IPS DF 4.7 (cell line): Measurements from ENCODE around the gene NCF4.

Experiments
- DNase-seq: peaks from one replicate; pipeline ENCODE4 v3.0.0-alpha.2; 2013; ENCODE audit warnings: low spot score; ENCODE audit errors: extremely low read depth

NCF4 gene

DNA sequence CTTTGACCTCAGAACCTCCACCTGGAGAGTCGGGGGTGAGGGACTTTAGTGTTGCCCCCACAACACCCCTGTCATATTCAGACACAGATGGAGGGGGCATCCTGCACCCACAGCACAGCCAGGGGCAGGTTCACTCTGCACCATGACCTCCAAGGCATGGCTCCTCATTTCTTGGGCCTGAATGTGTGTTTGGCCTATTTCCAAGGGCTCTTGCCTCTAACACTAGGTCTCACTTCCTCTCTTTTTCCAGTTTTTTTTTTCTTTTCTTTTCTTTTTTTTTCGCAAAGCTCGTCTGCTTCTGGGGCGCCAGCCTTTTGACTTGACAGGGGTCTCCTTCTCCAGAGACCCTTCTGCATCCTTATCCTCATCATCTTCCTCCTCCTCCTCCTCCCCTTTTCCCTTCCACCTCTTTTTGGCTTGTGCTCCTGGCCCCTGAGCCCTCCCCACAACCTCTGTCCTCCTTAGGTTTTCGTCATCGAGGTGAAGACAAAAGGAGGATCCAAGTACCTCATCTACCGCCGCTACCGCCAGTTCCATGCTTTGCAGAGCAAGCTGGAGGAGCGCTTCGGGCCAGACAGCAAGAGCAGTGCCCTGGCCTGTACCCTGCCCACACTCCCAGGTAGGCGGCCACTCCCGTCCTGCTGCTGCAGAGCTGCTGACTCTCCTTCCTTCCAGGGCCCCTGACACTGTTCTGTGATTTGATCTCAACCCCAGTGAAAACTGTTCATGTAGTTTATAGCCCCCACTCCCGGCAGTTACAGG, 3.8 kb downstream of the NCF4 start:
- no peak for DNase-seq

DNA sequence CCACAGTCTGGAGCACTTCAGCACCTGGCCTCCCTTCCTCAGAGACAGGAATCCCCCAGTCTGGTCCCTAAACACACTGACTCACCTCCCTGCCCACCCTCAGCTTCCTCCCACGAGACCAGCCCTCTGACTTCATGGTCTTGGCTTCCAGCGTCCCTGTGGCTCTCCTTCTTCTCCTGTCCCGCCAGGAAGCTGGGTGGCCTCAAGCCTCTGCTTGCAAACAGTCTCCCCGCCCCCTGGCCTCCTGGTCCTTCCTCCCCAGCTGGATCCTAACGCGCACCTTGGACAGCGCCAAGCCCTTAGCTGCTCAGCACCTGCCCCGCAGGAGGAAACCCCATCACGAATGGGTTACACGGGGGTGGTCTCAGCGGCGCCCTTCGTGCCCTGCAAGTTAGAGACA, 4.5 kb downstream of the NCF4 start:
- no peak for DNase-seq

DNA sequence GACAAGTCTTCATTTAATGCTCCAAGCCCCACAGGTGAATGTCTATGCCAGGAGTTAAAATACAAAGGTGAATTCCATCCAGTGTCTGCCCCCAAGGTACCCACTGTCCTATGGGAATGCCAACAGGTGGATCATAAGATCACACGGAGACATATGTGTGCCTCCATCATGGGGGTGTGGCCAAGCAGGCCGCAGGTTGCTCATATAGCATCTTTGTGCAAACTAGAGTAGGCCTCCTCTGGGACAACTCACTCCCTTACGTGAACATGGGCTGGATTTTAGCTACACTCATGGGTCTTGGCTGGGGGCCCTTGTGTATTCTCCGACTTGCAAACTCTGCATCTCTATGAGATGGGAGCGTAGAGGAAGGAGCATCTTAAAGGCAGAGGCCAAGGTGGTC, 6.9 kb downstream of the NCF4 start:
- DNase-seq = no peak

DNA sequence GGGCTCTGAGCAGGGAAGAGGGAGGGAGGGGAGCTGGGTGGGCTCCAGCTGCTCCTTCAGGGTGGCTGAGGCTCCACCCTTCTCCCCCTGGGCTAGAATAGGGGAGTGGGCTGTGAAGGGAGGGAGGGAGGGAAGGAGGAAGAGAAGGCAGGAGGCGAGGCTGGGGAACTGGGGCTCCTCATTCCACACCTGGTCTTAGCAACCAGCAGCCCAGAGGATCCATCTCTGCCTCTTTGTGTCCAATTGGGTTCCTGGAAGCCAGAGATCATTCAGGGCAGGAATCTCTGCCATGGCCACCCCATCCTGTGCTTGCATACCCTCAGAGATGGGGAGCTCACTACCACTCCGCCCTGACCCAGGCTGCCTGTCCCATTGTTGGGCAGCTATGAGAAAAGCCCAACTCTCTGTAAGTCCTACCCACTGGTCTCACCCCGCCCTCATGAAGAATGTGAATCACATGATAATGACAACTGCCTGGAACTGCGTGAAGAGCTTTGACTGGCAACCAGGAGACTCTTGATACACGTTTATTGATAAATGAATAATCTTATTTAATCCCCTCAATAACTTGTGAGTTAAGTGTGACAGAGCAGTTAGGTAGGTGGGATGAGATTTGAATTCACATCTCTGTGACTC, 7.9 kb downstream of the NCF4 start:
- no peak for DNase-seq

DNA sequence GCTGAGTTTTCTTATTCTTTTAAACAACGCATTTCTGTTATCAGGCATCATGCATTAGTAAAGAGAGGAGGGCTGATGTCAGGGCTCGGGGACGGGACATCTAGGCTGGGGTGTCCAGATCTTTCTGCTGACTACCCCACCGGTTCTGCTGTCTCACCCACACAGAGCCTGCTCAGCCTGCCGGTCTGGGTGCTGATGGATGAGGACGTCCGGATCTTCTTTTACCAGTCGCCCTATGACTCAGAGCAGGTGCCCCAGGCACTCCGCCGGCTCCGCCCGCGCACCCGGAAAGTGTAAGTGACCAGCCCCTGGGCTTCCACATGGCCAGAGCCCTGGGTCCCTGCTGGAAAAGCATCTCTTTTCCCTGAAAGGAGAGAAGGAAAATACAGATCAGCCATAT, 9.4 kb downstream of the NCF4 start:
- no peak for DNase-seq

DNA sequence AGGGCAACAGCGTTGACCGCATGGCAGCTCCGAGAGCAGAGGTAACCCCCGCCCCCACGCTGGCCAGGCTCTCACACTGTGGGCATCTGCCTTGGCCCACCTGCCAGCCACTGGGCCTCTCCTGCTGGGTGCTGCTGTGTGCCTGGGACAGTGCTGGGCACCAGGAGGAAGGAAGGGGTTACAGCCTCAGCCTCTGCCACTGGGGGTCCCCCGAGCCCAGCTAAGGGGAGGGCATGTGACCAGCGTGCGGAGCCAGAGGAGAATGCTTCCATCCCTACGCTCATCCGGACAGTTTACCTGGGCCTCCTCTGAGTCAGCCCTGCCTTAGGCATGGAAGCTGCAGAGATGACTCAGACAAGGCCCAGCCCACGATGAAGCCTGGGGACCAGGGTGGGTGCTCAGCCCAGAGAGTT, 10.9 kb downstream of the NCF4 start:
- no peak for DNase-seq

DNA sequence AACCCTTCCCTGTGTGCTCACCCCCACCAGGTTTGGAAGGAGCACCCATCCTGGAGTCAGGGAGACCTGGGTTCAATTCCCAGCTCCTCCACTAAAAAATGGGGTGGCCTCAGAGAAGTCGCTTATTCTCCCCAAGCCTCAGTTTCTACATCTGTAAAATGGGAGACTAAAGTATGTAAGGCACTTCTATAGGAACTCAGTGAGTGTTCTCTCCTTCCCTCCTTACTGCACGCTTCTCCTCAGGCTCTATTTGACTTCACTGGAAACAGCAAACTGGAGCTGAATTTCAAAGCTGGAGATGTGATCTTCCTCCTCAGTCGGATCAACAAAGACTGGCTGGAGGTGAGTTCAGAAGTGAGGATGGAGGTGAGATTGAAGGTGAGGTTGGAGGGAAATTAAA, 11.3 kb downstream of the NCF4 start:
- DNase-seq = no peak

DNA sequence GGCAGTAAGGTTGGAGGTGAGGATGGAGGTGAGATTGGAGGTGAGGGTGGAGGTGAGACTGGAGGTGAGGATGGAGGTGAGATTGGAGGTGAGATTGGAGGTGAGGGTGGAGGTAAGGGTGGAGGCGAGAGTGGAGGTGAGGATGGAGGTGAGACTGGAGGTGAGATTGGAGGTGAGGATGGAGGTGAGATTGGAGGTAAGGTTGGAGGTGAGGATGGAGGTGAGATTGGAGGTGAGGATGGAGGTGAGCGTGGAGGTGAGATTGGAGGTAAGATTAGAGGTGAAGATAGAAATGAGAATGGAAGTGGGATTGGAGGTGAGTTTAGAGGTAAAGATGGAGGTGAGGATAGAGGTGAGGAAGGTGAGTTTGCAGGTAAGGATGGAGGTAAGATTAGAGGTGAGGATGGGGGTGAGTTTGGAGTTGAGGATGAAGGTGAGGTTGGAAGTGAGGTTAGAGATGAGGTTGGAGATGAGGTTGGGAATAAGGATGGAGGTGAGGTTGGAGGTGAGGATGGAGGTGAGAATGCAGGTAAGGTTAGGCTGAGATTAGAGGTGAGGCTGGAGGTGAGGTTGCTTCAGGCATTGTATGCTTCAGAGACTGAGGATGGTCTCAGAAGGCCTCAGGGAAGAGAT, 12.2 kb downstream of the NCF4 start:
- no peak for DNase-seq

DNA sequence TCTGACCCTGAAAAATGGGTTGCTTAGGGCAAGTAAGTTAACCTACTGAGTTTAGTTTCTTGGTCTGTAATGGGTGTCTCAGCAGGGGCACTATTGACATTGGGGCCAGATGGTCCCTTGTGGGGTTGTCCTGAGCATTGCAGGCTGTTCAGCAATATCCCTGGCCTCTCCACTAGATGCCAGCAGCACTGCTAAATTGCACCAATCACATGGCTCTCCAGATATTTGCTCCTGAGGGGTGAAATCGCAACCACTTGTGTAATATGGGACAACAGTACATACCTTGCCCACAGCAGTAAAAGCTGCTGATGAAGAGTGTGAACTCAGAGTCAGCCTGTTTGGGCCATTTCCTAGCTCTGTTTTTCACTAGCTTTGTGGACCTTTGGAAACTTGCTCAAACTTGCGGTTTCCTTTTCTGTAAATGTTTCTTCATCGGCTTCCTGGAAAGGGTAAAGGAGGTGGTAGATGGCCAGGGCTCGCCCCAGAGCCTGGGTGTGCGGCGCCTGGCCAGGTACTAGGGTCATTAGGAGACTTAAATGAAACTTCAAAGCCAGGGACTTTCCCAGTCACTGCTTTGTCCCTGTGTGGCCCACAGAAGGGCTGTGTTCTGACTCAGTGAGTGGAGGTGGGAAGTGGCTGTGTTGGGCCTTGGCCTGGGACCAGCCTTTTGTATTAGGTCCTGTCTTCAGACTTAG, 13.0 kb downstream of the NCF4 start:
- DNase-seq = no peak

DNA sequence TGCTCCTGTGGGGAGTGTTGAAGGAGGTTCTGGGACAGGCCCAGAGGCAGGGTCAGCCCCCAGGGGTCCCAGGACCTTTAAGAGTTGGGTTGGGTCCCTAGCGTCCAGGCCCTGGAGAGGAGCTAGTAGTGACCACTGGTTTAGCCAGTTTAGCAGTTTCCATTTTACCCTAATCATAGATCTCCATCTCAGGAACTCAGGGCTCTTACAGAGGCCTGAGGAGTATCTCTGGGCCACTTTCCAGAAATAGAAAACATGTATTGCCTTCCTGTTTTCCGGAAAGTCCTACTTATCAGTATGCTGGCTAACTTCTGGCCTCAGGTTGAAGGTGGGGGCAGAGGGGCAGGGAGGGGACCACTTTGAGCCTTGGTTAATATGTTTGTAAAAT, 13.5 kb downstream of the NCF4 start:
- no peak for DNase-seq

DNA sequence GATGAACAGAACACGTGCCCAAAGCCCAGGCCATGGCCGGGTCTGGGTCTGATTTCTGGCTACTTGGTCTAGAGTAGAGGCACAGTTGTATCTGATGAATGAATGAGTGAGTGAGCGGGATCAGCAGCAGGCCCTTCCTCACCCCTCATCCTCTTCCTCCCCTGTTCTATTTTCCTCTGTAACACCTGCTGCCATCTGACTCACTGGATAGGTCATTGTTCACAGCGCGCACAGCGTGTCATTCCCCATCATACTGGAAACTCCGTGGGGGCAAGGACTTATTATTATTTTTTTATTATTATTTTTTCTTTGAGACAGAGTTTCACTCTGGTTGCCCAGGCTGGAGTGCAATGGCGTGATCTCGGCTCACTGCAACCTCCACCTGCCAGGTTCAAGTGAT, 13.9 kb downstream of the NCF4 start:
- no peak for DNase-seq

DNA sequence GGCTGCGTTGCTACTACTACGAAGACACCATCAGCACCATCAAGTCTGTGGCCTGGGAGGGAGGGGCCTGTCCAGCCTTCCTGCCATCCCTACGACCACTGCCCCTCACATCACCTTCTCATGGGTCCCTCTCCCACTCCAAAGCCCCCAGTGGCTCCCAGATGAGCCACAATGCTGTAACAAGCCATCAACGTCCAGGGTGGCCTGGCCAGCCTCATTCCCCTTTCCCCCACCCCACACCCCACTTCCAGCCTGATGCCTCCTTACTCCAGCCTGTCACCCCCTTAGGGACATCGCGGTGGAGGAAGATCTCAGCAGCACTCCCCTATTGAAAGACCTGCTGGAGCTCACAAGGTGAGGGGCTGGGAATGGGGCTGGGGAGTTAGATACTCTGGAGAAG, 14.9 kb downstream of the NCF4 start:
- no peak for DNase-seq

DNA sequence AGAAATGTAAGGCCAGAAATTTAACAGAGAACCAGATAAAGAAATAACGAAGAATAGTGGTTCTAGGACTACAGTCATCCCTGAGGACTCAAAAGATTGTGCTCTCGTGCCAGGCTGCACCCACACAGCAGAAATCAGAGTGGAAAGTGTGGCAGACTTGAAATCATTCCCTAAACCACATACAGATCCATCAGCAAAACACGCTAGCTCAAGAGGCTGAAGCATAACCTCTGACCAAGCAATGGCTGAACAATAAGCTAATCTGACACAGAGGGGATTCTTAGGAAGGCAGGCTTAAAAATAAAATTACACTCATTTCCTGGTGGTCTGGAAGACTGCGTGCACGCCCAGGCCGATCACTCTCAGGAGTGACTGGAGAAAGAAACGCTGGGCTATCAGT, 19.0 kb downstream of the NCF4 start:
- no peak for DNase-seq

DNA sequence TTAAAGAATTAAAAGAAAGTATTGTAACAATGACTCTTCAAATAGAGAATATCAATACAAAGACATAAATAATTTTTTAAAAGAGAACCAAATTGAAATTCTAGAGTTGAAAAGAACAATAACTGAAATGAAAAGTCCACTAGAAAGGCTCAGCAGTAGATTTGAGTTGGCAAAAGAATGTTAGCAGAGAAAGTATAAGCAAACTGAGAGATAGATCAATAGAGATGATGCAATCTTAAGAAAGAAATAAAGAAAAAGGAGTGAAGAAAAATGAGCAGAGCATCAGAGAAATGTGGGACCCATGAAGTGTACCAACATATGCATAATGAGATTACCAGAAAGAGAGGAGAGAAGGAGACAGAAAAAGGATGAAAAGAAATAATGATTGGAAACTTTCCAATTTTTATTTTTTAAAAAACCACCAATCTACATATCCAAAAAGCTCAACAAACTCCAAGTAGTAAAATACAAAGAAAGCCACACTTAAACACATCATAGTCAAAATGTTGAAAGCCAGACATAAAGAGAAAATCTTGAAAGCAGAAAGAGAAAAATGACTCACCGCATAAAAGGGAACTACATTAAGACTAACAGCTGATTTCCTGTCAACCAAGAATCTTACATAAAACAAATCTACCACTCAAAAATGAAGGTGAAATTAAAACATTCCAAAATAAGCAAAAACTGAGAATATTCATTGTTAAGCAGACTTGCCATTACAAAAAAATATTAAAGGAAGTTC, 20.9 kb downstream of the NCF4 start:
- no peak for DNase-seq

DNA sequence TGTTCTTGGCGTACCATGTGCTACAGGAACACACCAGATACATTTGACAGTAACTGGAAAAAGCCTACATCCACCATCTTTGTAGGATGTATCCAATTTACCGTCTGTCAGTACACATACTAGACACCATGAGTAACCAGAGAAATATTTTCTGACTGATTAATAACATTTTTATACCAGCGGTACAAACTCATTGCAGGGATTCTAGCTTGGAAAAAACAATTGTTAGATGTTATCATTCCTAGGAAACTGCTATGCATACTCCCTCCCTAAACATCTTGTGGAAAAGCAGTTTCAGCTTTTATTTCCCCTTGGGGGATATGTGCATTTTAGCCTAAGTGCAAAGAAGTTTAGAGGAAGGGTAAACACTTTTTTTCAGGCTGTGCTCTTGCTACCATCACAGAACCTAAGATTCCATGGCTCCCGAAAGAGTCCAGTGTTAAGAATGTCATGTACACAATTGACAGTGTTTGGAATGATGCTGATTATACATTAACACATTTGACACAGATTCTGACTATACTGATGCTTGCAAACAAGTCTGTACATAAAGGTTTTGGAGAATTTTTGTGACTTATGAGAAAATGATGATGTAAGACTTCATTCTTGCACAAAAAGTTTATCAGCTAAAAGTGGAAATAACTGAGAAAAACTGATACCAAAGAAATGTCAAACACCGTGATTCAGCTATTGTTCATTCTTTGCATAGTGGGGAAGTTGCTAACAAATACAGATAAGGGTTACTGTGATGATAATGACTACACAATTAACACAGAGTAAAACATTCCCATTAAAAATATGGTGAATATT, 23.7 kb downstream of the NCF4 start:
- DNase-seq = no peak

DNA sequence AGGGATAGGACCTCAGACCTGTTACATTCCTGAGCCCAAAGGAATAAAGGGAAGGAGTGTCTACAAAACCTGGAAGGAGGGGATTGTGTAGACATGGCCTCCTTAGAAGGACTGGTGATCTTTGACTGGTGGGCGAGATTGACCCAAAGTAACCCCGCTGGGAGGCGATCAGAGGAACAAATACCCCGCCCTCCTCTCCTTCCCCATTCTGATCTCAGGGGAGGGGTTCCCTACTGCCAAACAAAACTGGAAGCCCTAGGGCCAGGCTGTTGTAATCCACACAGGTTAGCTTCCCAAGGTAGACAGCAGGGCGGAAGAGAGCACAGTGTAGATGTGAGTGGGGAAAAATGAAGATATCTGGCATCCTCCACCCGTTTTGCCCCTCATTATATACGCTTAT, 24.7 kb downstream of the NCF4 start:
- no peak for DNase-seq

DNA sequence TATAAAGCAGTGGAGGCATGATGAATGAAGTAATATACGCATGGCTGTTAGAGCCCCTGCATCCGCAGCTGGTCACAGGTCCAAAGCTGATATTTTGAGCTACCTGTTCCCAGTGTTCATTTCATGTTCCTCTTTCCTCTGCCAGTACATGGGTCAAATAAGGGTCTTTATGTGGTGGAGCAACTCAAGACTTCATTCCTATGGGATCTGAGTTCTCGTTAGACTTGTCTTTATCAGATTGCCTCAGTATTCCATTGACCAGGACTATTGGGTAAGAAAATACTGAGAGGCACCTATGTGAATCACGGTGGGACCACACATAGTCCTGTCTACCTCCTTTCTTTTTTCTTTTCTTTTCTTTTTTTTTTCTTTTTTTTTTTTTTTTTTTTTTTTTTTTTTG, 25.2 kb downstream of the NCF4 start:
- DNase-seq = no peak

DNA sequence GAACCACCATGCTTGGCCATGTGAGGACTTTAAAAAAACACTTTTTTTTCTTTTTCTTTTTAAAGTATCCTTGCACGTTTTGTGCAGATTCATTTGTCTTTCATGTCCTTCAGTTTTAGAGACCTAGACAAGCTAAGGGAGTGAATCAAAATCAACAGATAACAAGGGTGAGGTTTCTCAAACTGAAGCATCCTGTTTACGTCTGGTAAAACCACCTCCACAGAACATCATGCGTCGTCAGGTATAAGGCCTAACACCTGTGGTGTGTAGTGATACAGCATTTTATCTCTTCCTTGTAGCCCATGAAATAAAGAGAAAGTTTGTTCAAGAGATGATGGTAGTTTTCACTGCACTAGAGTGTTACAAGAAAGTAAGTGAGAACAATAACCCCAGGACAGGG, 26.4 kb downstream of the NCF4 start:
- DNase-seq = no peak

DNA sequence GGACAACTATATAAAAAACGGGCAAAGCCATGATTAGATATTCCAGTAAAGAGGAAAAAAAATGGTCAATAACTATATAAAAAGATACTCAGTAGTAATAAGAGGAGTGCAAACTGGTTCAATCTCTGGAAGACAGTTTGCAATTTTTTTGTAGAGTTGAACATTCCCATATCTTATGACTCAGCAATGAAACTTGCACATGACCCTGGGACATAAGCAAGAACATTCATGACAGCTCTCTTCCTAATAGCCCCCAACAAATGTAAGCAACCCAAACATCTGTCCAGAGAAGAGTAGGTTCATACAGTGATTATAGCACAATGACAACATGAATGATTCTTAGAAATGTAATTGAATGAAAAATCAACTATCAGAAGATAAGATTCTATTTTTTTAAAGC, 30.8 kb downstream of the NCF4 start:
- no peak for DNase-seq

DNA sequence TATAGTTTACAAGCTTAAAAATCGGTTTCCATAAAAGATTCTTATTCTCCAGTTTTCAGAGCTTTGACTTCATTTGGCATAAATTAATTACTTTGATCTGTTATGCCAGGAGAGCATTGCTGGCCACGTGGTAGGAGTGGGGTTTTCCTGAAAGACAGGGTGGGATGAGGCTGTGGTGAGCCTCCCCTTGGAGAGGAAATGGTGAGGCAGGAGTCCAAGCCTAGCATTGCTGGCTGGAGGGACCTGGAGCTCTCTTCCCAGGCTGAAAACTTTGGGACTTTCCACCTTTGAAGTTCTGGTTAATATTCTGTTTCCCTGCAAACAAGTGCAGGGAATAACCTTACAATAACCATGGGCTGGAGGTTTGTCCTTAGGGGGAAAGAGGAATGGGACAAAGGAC, 31.5 kb downstream of the NCF4 start:
- no peak for DNase-seq

DNA sequence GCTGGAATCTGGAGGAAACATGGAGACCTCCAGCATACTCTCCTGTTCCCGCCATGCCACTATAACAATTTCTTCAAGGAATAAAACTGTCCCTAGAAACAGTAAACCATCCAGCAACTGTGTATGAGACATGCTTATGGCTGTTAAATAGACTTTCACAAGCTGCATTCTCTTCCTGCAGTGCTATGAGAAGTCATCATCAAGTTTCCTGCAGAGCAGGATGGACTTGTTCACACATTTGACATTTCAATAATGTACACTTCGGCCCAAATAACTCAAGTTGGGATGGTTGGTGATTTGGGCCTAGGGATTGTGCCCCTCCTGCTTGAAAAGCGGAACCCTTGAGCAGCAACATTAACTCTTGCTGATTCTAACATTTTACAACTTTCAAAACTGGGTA, 32.5 kb downstream of the NCF4 start:
- no peak for DNase-seq
